Chondrocyte (in vitro differentiated cells): Measurements from ENCODE around the gene RTN4RL1. TPM values are rescaled to one million over a fixed set of nuclear protein-coding genes. Genes with fewer than 3 reads are reported as not detected.

Experiments
- DNase-seq: peaks from one replicate; pipeline ENCODE4 v3.0.0; 2021; ENCODE audit warnings: mixed read lengths, low spot score
- H3K27ac Mint-ChIP-seq: one replicate; pipeline ENCODE4 v1.8.0; 2021; ENCODE audit warnings: mild to moderate bottlenecking, moderate library complexity, mixed read lengths; ENCODE audit not compliant: unreplicated experiment
- H3K27me3 Mint-ChIP-seq: 2 replicates; pipeline ENCODE4 v1.8.0; 2021; ENCODE audit warnings: low read depth, mixed read lengths
- H3K36me3 Mint-ChIP-seq: 2 replicates; pipeline ENCODE4 v1.8.0; 2021; ENCODE audit warnings: low read depth, mixed read lengths
- H3K4me1 Mint-ChIP-seq: 2 replicates; pipeline ENCODE4 v1.8.0; 2021; ENCODE audit warnings: low read depth, mild to moderate bottlenecking, mixed read lengths
- H3K4me3 Mint-ChIP-seq: one replicate; pipeline ENCODE4 v1.8.0; 2021; ENCODE audit warnings: mild to moderate bottlenecking, moderate library complexity, mixed read lengths; ENCODE audit not compliant: unreplicated experiment
- H3K9me3 Mint-ChIP-seq: 2 replicates; pipeline ENCODE4 v1.8.0; 2021; ENCODE audit warnings: low read depth, mixed read lengths
- CTCF ChIP-seq: fragments of 200-600 bp; sonication (generic); IDR thresholded peaks from 2 replicates; pipeline ENCODE4 v1.5.0; 2021; ENCODE audit warnings: antibody characterized with exemption, mild to moderate bottlenecking, moderate library complexity
- total RNA-seq: library from RNA; stranded (reverse); gene quantifications from 3 replicates; pipeline ENCODE4 v1.2.1, GENCODE V29; 2021

RTN4RL1 gene
- total RNA-seq, 1 donor from 2014 or later = 0.47 TPM

- no peak for DNase-seq
- Mint-ChIP-seq H3K27me3 (peaks cover 5% of the 10 kb centered on the region), H3K4me3 (no peak overlapping the region), H3K36me3 (no peaks in the 10 kb centered on the region), H3K4me1 (no peaks in the 10 kb centered on the region), H3K9me3 (no peaks in the 10 kb centered on the region), H3K27ac (no peak overlapping the region)
- no peak for TF ChIP-seq CTCF
These were observed 79.5 kb downstream of the RTN4RL1 start for GRCh38 chr17:1945621-1946020.

DNA sequence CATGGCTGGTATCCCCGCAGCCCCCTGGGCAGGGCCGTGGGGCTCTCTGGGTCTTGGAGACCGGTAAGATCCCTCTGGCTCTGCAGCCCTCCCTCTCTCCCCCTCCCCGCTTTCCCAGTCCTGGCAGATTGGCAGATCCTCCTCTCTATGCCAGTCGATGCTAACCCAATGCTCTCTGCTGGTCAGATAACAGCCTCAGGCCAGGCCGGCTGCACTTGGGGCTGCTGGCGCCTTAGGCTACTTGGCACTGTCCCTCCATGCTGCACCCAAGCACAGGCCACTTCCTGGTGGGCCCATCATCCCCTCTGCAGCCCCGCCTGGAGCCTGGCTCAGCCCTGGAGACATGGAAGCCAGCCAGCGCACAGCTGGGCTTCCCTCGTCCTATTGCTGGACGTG is 81.7 kb downstream of the RTN4RL1 start:
- H3K4me3 Mint-ChIP-seq = no peak overlapping the region
- no peaks in the 10 kb centered on the region for H3K4me1 Mint-ChIP-seq
- H3K9me3 Mint-ChIP-seq = no peaks in the 10 kb centered on the region
- DNase-seq = no peak
- H3K36me3 Mint-ChIP-seq = no peaks in the 10 kb centered on the region
- H3K27ac Mint-ChIP-seq = no peak overlapping the region
- TF ChIP-seq CTCF = no peak
- no peaks in the 10 kb centered on the region for H3K27me3 Mint-ChIP-seq

- no peaks in the 10 kb centered on the region for H3K4me1 Mint-ChIP-seq
These were observed 82.3 kb downstream of the RTN4RL1 start for GRCh38 chr17:1942666-1943435.

GRCh38 chr17:1942066-1942365 is 83.1 kb downstream of the RTN4RL1 start:
- H3K27ac Mint-ChIP-seq = no peak overlapping the region
- H3K4me1 Mint-ChIP-seq = no peaks in the 10 kb centered on the region
- no peak for TF ChIP-seq CTCF
- H3K27me3 Mint-ChIP-seq = no peaks in the 10 kb centered on the region
- no peaks in the 10 kb centered on the region for H3K9me3 Mint-ChIP-seq
- H3K36me3 Mint-ChIP-seq = no peaks in the 10 kb centered on the region
- no peak for DNase-seq
- H3K4me3 Mint-ChIP-seq = no peak overlapping the region

More at GRCh38 chr17:1942666-1943435, 82.3 kb downstream of the RTN4RL1 start:
- no peak overlapping the region for H3K27ac Mint-ChIP-seq
- H3K9me3 Mint-ChIP-seq = no peaks in the 10 kb centered on the region
- TF ChIP-seq CTCF = no peak
- no peak for DNase-seq
- no peaks in the 10 kb centered on the region for H3K27me3 Mint-ChIP-seq
- no peak overlapping the region for H3K4me3 Mint-ChIP-seq
- H3K36me3 Mint-ChIP-seq = no peaks in the 10 kb centered on the region

DNA sequence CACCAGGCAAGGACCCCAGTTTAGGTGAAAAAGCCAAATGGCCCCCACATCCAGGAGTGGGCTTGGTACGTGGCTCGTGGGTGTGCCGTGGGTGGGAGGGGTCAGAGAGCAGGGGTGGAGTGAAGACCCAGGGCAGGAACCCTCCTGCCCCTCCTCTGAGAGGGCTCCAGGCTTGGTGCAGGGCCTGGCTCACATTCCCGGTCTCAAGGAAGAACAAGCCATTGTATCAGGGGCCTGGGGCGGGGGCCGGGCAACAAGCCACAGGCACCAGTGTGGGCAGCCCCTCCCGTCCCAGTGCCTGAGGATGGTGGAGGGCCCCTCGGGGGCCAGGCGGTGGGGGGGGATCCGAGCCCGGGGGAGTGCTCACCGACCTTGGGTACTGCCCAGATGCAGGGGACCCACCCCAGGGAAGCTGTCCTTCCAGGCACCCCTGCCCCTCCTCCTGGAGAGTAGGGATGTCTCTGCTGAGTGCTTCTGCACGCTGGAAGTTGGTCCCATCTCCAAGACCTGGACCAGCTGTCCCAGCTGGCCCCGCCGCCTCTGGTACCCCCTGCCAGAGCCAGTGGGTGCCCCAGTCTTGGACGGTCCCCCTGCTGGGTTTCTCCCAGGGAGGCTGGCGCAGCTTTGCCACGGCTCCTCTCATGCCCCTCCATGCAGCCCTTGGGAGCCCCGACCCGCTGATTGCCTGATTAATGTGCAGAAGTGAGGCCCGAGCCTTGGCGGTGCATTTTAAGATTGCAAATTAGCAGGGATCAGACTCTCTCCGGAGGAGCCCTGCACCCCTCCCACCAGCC is 83.7 kb downstream of the RTN4RL1 start:
- TF ChIP-seq CTCF = no peak
- H3K4me3 Mint-ChIP-seq = no peak overlapping the region
- DNase-seq = no peak
- H3K4me1 Mint-ChIP-seq = no peaks in the 10 kb centered on the region
- H3K27me3 Mint-ChIP-seq = no peaks in the 10 kb centered on the region
- no peak overlapping the region for H3K27ac Mint-ChIP-seq
- no peaks in the 10 kb centered on the region for H3K9me3 Mint-ChIP-seq
- no peaks in the 10 kb centered on the region for H3K36me3 Mint-ChIP-seq
